ENCODE results near the gene HEPN1. TPM values are rescaled to one million over a fixed set of nuclear protein-coding genes. Genes with fewer than 3 reads are reported as not detected.

The HEPN1 gene
- total and polyA plus RNA-seq, 2 of the 4 experiments (the other 2 are of a cell fraction) = not detected

DNA sequence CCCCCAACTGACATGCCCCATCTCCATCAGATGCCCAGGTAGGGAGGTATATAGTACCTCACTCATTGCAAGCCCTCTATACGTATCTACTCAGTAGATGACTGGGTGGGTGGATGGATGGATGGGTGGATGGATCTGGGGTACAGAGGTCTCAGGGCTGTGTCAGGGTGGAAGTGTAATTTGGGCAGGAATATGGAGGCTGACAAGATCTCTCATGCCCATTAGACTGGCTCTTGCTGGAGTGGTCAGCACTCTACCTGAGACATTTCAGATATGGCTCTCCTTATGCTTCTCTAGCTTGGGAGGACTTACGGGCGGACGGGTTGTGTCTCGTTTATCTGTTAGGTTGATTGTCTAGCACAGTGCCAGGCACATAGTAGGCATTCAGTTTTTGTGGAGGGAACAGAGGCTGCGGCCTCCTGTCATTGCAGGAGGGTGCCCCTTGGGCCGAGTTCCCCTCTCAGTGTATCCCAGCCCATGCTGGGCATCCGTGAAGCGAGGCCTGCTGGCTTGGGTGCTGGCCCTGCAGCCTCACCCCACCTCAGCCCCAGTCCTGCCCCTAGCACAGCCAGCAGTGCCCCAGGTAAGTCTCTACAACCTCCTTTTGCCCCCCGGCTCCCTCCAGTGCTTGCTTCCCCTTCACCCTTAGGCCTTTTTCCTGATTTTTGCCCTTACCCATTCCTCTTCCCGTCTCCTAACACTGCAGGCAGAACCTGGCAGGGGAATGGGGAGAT is 40.1 kb upstream of the HEPN1 start:
- POLR2A ChIA-PET (ENCODE audit: unreplicated experiment) = no interaction called here
- WGBS, 2 experiments (ENCODE audit: extremely low coverage in 2 of 2, insufficient read length in 1 of 2) = 93% methylated on average over 3 of the region's 11 CpGs; no CpG with 5 or more reads in 1 of the 2 experiments

More for the DNA sequence above, 40.1 kb upstream of the HEPN1 start:
- H3K9ac ChIP-seq (ENCODE audit: low read depth, low read length) = no peak overlapping the region
- no peak overlapping the region for H4K5ac ChIP-seq (ENCODE audit: low read depth, low read length)
- H2AK5ac ChIP-seq (ENCODE audit: low read depth, low read length) = no peak overlapping the region
- H4K91ac ChIP-seq (ENCODE audit: insufficient read depth, low read depth, low read length) = no peak overlapping the region
- CTCF ChIA-PET = interaction anchor here (1.5 kb wide), 1 partner anchor 12 kb away, joined by 4 read pairs; no protein-coding TSS in a partner anchor
- H4K20me1 ChIP-seq (ENCODE audit: insufficient read depth, low read length) = no peaks in the 10 kb centered on the region
- no peak for ATAC-seq (ENCODE audit: low read depth)
- H3K18ac ChIP-seq (ENCODE audit: low read depth, low read length) = no peak overlapping the region
- TF ChIP-seq RAD21 (IDR thresholded peaks at IDR 0.05; ENCODE audit: low read length) (no peak), CHD1 (IDR thresholded peaks at IDR 0.05; ENCODE audit: low read depth, low read length) (no peak)
- TF ChIP-seq, protein P1, sequence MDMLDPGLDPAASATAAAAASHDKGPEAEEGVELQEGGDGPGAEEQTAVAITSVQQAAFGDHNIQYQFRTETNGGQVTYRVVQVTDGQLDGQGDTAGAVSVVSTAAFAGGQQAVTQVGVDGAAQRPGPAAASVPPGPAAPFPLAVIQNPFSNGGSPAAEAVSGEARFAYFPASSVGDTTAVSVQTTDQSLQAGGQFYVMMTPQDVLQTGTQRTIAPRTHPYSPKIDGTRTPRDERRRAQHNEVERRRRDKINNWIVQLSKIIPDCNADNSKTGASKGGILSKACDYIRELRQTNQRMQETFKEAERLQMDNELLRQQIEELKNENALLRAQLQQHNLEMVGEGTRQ (IDR thresholded peaks at IDR 0.05; ENCODE audit: low read depth, low read length) = no peak
- H3K36me3 ChIP-seq (ENCODE audit: control insufficient read depth, insufficient read depth, low read length) = no peaks in the 10 kb centered on the region
- no TSS peak for BruUV-seq (replicated peaks)
- no peak overlapping the region for H2AFZ ChIP-seq (replicated peaks; ENCODE audit: low read length, poor library complexity)
- peaks cover 3% of the 10 kb centered on the region; the same call in 1 of the 2 replicates for H3K9me1 ChIP-seq (ENCODE audit: insufficient read depth, low read length)
- H2BK15ac ChIP-seq (ENCODE audit: low read depth, low read length) = no peak overlapping the region
- H3K4me1 ChIP-seq (ENCODE audit: control insufficient read depth, insufficient read depth, low read length) = peaks cover 3% of the 10 kb centered on the region
- no peak overlapping the region for H3K23ac ChIP-seq (ENCODE audit: low read depth, low read length)
- no peak overlapping the region for H4K8ac ChIP-seq (ENCODE audit: low read depth in 2 of 2, low read length in 2 of 2)
- H2AK9ac ChIP-seq (replicated peaks; ENCODE audit: low read depth, low read length, poor library complexity) = no peak overlapping the region
- no peak overlapping the region for H2BK5ac ChIP-seq (ENCODE audit: low read depth, low read length, poor library complexity, severe bottlenecking)
- no peak overlapping the region for H3K14ac ChIP-seq (replicated peaks; ENCODE audit: low read depth, low read length)
- dilution Hi-C loops (cut with HindIII; ENCODE audit: low sequenced_read_pairs, unreplicated experiment) = no loop called here
- no peaks in the 10 kb centered on the region; the same call in 1 of the 2 replicates for H3K27me3 ChIP-seq (ENCODE audit: control insufficient read depth, insufficient read depth, low read length)
- H3K4me2 ChIP-seq (ENCODE audit: low read depth, low read length) = no peak overlapping the region
- intact Hi-C loops (cut with micrococcal nuclease) = loop anchor here (5.0 to 10.0 kb wide), 2 partner anchors 263 to 526 kb away; no protein-coding TSS in a partner anchor
- DNase-seq = no peak
- no peak overlapping the region for H3K27ac ChIP-seq (ENCODE audit: insufficient read depth, low read length)
- H3K4ac ChIP-seq (ENCODE audit: low read depth, low read length) = no peak overlapping the region
- in situ Hi-C loops (cut with MboI; ENCODE audit: low sequenced_read_pairs) = loop anchor here (5.0 kb wide), 1 partner anchor 73 kb away; the partner anchor contains the start of gene CCDC15
- no peak overlapping the region for H2BK20ac ChIP-seq (ENCODE audit: low read depth, low read length)
- H3K79me1 ChIP-seq (ENCODE audit: low read depth in 1 of 2, low read length in 2 of 2) = peaks cover 6 to 21% of the 10 kb centered on the region in 2 experiments; a peak in 3 of 4 replicates
- H2BK120ac ChIP-seq (ENCODE audit: low read depth, low read length) = no peak overlapping the region
- H3K4me3 ChIP-seq (ENCODE audit: insufficient read depth, low read depth, low read length) = no peak overlapping the region
- H3K9me3 ChIP-seq (ENCODE audit: control insufficient read depth, insufficient read depth, low read length) = no peaks in the 10 kb centered on the region
- no peak overlapping the region for H3K56ac ChIP-seq (ENCODE audit: extremely low read depth, insufficient read depth, low read length)

Measured in IMR-90 (cell line).